Measurements from ENCODE around the gene FADS2. TPM values are rescaled to one million over a fixed set of nuclear protein-coding genes. Genes with fewer than 3 reads are reported as not detected.
A peak's percentile ranks its signal among the peaks of the same experiment; 100 is the strongest.

FADS2 gene
- total and polyA plus RNA-seq, 9 of the 15 experiments (the other 6 are each of a cell fraction or from before 2014, with no cell fraction given): 2.9 to 42.8 (median 16.2) TPM

DNA sequence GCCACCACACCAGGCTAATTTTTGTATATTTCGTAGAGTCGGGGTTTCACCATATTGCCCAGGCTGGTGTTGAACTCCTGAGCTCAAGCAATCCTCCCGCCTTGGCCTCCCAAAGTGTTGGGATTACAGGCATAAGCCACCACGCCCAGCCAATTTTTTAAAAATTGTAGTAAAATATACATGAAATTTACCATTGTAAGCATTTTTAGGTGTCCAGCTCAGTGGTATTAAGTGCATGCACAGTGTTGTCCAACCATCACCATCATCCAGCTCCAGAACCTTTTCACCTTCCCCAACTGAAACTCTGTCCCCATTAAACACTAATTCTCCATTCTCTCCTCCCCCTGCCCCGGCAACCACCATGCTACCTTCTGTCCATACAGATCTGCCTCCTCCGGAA, 54.8 kb downstream of the FADS2 start:
- CTCF ChIA-PET (ENCODE audit: low intra/inter-chr PET ratio): no interaction called here
- Histone ChIP-seq H3K79me2 (ENCODE audit: control insufficient read depth, insufficient read depth, low read length) (peaks cover 31% of the 10 kb centered on the region), H3K4me2 (ENCODE audit: insufficient read depth, low read length) (no peak overlapping the region), H4K20me1 (replicated peaks; ENCODE audit: control insufficient read depth, insufficient read depth, low read length) (0 out of 2 replicates have a peak, but pooled peaks cover 7% of the 10 kb centered on the region), H3K4me1 (replicated peaks in 1 of 2; ENCODE audit: control insufficient read depth in 2 of 2, insufficient read depth in 2 of 2, low read length in 2 of 2) (peaks cover 18 to 50% of the 10 kb centered on the region in 2 experiments; a peak in 4 of 5 replicates), H3K27me3 (ENCODE audit: control insufficient read depth in 2 of 2, insufficient read depth in 2 of 2, low read length in 2 of 2) (no peaks in the 10 kb centered on the region), H3K27ac (ENCODE audit: extremely low read depth, low read depth, low read length) (no peak overlapping the region), H2AFZ (ENCODE audit: low read depth, low read length) (no peak overlapping the region), H3K9ac (ENCODE audit: insufficient read depth in 1 of 2, low read depth in 2 of 2, low read length in 2 of 2) (no peak overlapping the region; a peak in 1 of 4 replicates), H3K4me3 (no peak overlapping the region), H3K36me3 (ENCODE audit: control insufficient read depth, insufficient read depth, low read length) (peaks cover 19% of the 10 kb centered on the region; the same call in 2 of the 3 replicates), H3K9me3 (replicated peaks; ENCODE audit: control insufficient read depth, insufficient read depth, low read depth, low read length) (no peaks in the 10 kb centered on the region), H3K9me1 (ENCODE audit: control insufficient read depth, insufficient read depth, low read length) (peaks cover 7% of the 10 kb centered on the region)
- WGBS (ENCODE audit: insufficient coverage, low coverage, missing lambda C conversion rate): 71% methylated on average over 5 of the region's 6 CpGs
- in situ Hi-C loops (cut with MboI): no loop called here
- POLR2A ChIA-PET: interaction anchor here (0.5 to 2.3 kb wide), 5 partner anchors 81 to 448 kb away, joined by 3 to 9 read pairs (median 3); partner anchors contain the start of gene FTH1
- no peak for ATAC-seq
- intact Hi-C loops (cut with micrococcal nuclease): no loop called here
- BruUV-seq (replicated peaks): no TSS peak
- DNase-seq (ENCODE audit: extremely low read depth in 1 of 4, low spot score in 3 of 4): no peak
- peak; percentile 51; the same call in 1 of the 2 replicates for TF ChIP-seq C11orf30 (IDR thresholded peaks at IDR 0.05; ENCODE audit: low read depth)
- peak; percentile 67 for TF ChIP-seq ZNF316 (IDR thresholded peaks at IDR 0.05)
- peak; percentile 14; the same call in 1 of the 2 replicates for TF ChIP-seq MAFF (IDR thresholded peaks at IDR 0.05; ENCODE audit: low read length)
- TF ChIP-seq, protein P1, sequence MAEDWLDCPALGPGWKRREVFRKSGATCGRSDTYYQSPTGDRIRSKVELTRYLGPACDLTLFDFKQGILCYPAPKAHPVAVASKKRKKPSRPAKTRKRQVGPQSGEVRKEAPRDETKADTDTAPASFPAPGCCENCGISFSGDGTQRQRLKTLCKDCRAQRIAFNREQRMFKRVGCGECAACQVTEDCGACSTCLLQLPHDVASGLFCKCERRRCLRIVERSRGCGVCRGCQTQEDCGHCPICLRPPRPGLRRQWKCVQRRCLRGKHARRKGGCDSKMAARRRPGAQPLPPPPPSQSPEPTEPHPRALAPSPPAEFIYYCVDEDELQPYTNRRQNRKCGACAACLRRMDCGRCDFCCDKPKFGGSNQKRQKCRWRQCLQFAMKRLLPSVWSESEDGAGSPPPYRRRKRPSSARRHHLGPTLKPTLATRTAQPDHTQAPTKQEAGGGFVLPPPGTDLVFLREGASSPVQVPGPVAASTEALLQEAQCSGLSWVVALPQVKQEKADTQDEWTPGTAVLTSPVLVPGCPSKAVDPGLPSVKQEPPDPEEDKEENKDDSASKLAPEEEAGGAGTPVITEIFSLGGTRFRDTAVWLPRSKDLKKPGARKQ (CRISPR knock-in tag; IDR thresholded peaks at IDR 0.05): no peak
- TF ChIP-seq SAP30 (IDR thresholded peaks at IDR 0.05; ENCODE audit: borderline replicate concordance, insufficient read depth, low read depth, low read length, poor library complexity, severe bottlenecking): no peak
- no peak for FAIRE-seq
